HK-2 (cell line): ENCODE measurements around the gene VPS9D1.
"Not testable (repeated sequence)": the region's sequence is repeated elsewhere in the genome, so short reads cannot be mapped to it uniquely, and the experiment has no call there.

ENCODE experiments used
- DNase-seq: peaks from one replicate; pipeline ENCODE4 v3.0.0-alpha.2; 2018; ENCODE audit not compliant: unreplicated experiment

Gene VPS9D1

GRCh38 chr16:89664238-89664637, 56.5 kb downstream of the VPS9D1 start:
- DNase-seq, result not testable (repeated sequence)

GRCh38 chr16:89661215-89661614, 59.5 kb downstream of the VPS9D1 start:
- no peak for DNase-seq

DNA sequence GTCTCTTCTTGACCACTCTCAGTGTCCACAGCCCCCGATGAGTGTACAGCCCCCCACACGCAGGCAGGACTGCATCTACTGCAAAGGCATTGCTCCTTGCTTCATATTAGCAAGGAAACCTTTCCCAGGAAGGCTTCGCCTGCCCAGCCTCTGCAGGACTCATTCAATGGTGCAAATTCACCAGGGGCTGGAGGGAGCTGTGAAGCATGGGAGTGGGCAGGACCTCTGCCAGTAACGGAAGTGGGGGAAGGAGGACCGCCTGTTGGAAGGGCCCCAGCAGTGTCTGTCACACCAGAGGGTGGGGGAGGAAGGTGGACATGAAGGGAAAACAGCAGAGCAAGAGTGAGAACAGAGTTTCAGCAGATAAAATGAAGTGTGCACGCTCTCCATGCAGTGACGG, 60.6 kb downstream of the VPS9D1 start:
- DNase-seq, result no peak

DNA sequence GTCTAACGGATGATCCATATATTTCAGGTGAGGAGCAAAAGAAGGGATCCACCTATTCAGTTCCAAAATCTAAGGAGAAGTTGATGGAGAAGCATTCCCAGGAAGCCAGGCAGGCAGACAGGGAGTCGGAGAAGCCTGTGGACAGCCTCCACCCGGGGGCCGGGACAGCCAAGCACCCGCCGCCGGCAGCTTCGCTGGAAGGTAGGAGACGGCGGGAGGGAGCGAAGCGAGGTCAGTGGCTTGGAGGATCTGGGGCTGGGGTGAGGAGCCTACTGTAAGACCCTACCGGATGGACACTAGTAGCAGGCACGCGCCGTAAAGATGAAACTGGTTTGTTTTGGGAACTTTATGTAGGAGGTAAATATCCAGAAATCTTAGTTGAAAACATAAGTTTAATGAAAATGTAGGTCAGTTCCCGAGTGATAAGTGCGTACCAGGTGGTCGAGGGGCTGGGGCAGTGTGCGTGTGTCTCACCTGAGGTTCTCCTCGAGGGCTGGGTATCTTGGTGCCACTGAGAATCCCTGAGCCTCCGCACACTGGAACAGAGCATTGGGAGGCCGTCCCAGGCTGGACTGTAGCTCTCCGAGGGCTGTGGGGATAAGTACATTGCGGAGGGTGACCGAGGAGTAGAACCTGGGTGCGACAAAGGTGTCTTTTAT, 62.3 kb downstream of the VPS9D1 start:
- peak; percentile 47 for DNase-seq

GRCh38 chr16:89657442-89658220, 63.1 kb downstream of the VPS9D1 start, which contains the start of the genes CHMP1A and SPATA33:
Gene CHMP1A (minus strand): TSS chr16:89657708. CDS start chr16:89657588, 120 bp downstream.
Gene SPATA33 (plus strand): TSS chr16:89657836. CDS start chr16:89657912, 76 bp downstream.
- DNase-seq, result peak; percentile 92
